ENCODE measurements around the gene TSEN54.
"Not testable (repeated sequence)": the region's sequence is repeated elsewhere in the genome, so short reads cannot be mapped to it uniquely, and the experiment has no call there.

The TSEN54 gene

GRCh38 chr17:75477490-75477862, 38.9 kb upstream of the TSEN54 start:
- not testable (repeated sequence) for H3K27me3 ChIP-seq (ENCODE audit: control insufficient read depth, insufficient read depth, low read length); H3K4me2 ChIP-seq (ENCODE audit: low read length); H3K36me3 ChIP-seq (ENCODE audit: insufficient read depth, low read length); H3K9ac ChIP-seq (ENCODE audit: low read depth, low read length); H3K9me3 ChIP-seq (replicated peaks; ENCODE audit: low read length); H3K4me3 ChIP-seq (ENCODE audit: low read length)
- H3K4me1 ChIP-seq (ENCODE audit: control insufficient read depth, insufficient read depth, low read length): peaks cover 17% of the 10 kb centered on the region

DNA sequence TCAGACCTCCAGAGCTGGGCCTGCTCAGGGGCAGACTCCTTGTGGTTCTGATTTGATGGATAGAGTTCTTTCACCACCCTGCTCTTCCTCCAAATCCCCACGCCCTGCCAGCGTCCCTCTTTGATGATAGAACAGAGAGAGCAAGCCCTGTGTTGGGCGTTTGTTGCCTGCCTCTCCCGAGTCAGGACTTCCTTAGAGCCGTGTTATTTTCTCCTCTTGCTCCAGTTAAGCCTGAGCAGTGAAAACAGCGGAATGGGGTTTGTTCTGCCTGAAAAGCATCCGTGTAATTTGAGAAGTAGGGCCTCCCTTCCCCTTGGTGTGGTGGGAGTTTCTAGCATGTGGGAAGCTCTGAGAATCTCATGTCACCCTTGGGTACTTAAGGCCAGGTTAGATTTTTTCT, 37.8 kb upstream of the TSEN54 start:
- H3K9ac ChIP-seq (ENCODE audit: low read depth, low read length): no peak overlapping the region
- no peak overlapping the region for H3K4me3 ChIP-seq (ENCODE audit: low read length)
- H3K4me2 ChIP-seq (ENCODE audit: low read length): no peak overlapping the region
- peaks cover 17% of the 10 kb centered on the region for H3K4me1 ChIP-seq (ENCODE audit: control insufficient read depth, insufficient read depth, low read length)
- H3K36me3 ChIP-seq (ENCODE audit: insufficient read depth, low read length): no peaks in the 10 kb centered on the region
- no peaks in the 10 kb centered on the region for H3K27me3 ChIP-seq (ENCODE audit: control insufficient read depth, insufficient read depth, low read length)
- no peaks in the 10 kb centered on the region for H3K9me3 ChIP-seq (replicated peaks; ENCODE audit: low read length)

DNA sequence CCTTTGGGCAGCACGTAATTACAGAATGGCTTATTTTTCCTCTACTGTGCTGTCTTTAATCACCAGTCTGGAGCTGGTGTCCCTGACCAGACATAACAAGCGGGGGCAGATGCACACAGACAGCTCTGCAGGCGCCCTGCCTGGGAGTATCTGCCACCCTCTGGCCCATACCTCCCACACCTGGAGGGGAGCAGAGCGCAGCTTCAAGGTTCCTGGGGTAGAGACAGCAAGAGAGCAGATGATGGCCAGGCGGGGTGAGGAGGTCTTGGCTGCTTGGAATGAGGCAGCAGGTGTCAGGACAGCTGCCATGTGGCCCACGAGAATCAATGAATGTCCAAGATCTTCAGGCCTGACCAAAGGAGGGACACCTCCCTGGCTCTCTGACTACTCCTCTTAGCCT, 36.0 kb upstream of the TSEN54 start:
- H3K27me3 ChIP-seq (ENCODE audit: control insufficient read depth, insufficient read depth, low read length): no peaks in the 10 kb centered on the region
- H3K4me3 ChIP-seq (ENCODE audit: low read length): no peak overlapping the region
- H3K4me1 ChIP-seq (ENCODE audit: control insufficient read depth, insufficient read depth, low read length): peaks cover 16% of the 10 kb centered on the region
- H3K9ac ChIP-seq (ENCODE audit: low read depth, low read length): no peak overlapping the region
- no peak overlapping the region for H3K4me2 ChIP-seq (ENCODE audit: low read length)
- no peaks in the 10 kb centered on the region for H3K9me3 ChIP-seq (replicated peaks; ENCODE audit: low read length)
- H3K36me3 ChIP-seq (ENCODE audit: insufficient read depth, low read length): no peaks in the 10 kb centered on the region

DNA sequence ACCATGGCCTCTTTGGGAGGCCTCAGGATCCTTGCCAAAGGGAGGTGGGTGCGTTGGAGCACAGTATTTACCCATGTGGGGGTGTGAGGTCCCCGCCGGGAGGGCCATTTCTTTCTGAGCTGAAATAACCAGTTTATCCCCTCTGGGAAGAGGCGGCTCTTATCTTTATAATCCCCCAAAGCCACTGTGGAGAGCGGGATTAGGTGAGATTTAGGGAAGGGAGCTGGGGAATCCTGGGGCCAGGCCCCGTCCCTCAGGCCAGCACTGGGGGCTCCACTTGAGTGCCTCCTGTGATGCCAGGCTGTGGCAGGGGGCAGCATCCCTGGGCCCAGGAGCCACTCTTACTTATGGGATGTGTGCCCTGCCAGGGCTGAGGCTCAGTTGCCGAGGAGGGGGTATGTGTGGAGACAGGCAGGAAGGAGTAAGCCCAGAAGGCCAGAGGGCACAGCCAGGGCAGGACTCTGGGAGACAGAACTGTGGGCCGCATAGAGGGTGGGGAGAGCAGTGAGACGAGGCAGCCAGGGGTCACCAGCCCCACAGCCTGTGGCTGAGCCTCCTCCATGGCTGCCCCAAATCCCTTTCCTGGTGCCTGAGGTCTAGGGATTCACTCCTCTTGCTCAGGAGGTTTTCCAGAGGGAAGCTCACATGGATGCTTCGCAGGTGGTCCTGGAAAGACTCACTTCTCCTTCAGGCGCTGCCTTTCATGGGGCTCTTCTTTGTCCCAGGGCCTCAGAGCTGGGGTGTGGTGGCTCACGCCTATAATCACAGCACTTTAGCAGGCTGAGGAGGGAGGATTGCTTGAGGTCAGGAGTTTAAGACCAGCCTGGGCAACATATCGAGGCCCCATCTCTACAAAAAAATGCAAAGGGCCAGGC, 34.9 kb upstream of the TSEN54 start:
- Histone ChIP-seq H3K4me3 (ENCODE audit: low read length) (no peak overlapping the region), H3K4me1 (ENCODE audit: control insufficient read depth, insufficient read depth, low read length) (peaks cover 5% of the 10 kb centered on the region), H3K27me3 (ENCODE audit: control insufficient read depth, insufficient read depth, low read length) (no peaks in the 10 kb centered on the region), H3K9ac (ENCODE audit: low read depth, low read length) (no peak overlapping the region), H3K4me2 (ENCODE audit: low read length) (no peak overlapping the region), H3K9me3 (replicated peaks; ENCODE audit: low read length) (no peaks in the 10 kb centered on the region), H3K36me3 (ENCODE audit: insufficient read depth, low read length) (no peaks in the 10 kb centered on the region)

GRCh38 chr17:75482098-75482942, 34.0 kb upstream of the TSEN54 start:
- no peaks in the 10 kb centered on the region for H3K36me3 ChIP-seq (ENCODE audit: insufficient read depth, low read length)
- no peak overlapping the region for H3K9ac ChIP-seq (ENCODE audit: low read depth, low read length)

DNA sequence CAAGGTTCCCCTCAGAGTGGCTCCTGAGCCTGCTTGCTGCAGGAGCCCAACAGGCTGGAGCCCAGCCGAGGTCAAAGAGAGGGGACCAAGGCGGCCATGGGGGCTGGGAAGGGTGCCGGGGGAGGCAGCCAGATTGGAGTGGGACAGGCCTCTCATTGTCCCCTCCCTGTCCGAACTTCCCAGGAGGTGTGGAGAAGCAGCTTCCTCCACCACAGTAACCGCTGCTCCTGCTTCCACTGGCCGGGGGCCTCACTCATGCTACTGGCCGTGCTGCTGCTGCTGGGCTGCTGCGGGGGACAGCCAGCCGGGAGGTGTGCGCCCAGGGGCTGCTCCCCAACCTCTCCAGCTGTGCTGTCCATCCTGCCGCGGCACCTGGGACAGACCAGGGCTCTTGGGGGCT, 30.6 kb upstream of the TSEN54 start:
- Histone ChIP-seq H3K36me3 (ENCODE audit: insufficient read depth, low read length) (no peaks in the 10 kb centered on the region), H3K9me3 (replicated peaks; ENCODE audit: low read length) (no peaks in the 10 kb centered on the region), H3K27me3 (ENCODE audit: control insufficient read depth, insufficient read depth, low read length) (no peaks in the 10 kb centered on the region), H3K9ac (ENCODE audit: low read depth, low read length) (no peak overlapping the region), H3K4me1 (ENCODE audit: control insufficient read depth, insufficient read depth, low read length) (no peaks in the 10 kb centered on the region), H3K4me2 (ENCODE audit: low read length) (no peak overlapping the region), H3K4me3 (ENCODE audit: low read length) (no peak overlapping the region)

More at GRCh38 chr17:75482098-75482942, 34.0 kb upstream of the TSEN54 start:
- no peak overlapping the region for H3K4me3 ChIP-seq (ENCODE audit: low read length)
- no peaks in the 10 kb centered on the region for H3K9me3 ChIP-seq (replicated peaks; ENCODE audit: low read length)
- H3K27me3 ChIP-seq (ENCODE audit: control insufficient read depth, insufficient read depth, low read length): no peaks in the 10 kb centered on the region
- no peak overlapping the region for H3K4me2 ChIP-seq (ENCODE audit: low read length)
- no peaks in the 10 kb centered on the region for H3K4me1 ChIP-seq (ENCODE audit: control insufficient read depth, insufficient read depth, low read length)

- no peak overlapping the region for H3K9ac ChIP-seq (ENCODE audit: low read depth, low read length)
- H3K4me1 ChIP-seq (ENCODE audit: control insufficient read depth, insufficient read depth, low read length): no peaks in the 10 kb centered on the region
- H3K4me2 ChIP-seq (ENCODE audit: low read length): no peak overlapping the region
- H3K9me3 ChIP-seq (replicated peaks; ENCODE audit: low read length): no peaks in the 10 kb centered on the region
- H3K27me3 ChIP-seq (ENCODE audit: control insufficient read depth, insufficient read depth, low read length): no peaks in the 10 kb centered on the region
- peaks cover 3% of the 10 kb centered on the region for H3K36me3 ChIP-seq (ENCODE audit: insufficient read depth, low read length)
- no peak overlapping the region for H3K4me3 ChIP-seq (ENCODE audit: low read length)
Observed at GRCh38 chr17:75486151-75486550, 30.2 kb upstream of the TSEN54 start.

- Histone ChIP-seq H3K27me3 (ENCODE audit: control insufficient read depth, insufficient read depth, low read length) (no peaks in the 10 kb centered on the region), H3K9ac (ENCODE audit: low read depth, low read length) (no peak overlapping the region), H3K36me3 (ENCODE audit: insufficient read depth, low read length) (peaks cover 11% of the 10 kb centered on the region), H3K9me3 (replicated peaks; ENCODE audit: low read length) (no peaks in the 10 kb centered on the region), H3K4me3 (ENCODE audit: low read length) (no peak overlapping the region), H3K4me1 (ENCODE audit: control insufficient read depth, insufficient read depth, low read length) (no peaks in the 10 kb centered on the region), H3K4me2 (ENCODE audit: low read length) (no peak overlapping the region)
Observed at GRCh38 chr17:75486951-75487350, 29.4 kb upstream of the TSEN54 start.

- Histone ChIP-seq H3K4me1 (ENCODE audit: control insufficient read depth, insufficient read depth, low read length) (no peaks in the 10 kb centered on the region), H3K4me3 (ENCODE audit: low read length) (no peak overlapping the region), H3K4me2 (ENCODE audit: low read length) (no peak overlapping the region), H3K9me3 (replicated peaks; ENCODE audit: low read length) (no peaks in the 10 kb centered on the region), H3K27me3 (ENCODE audit: control insufficient read depth, insufficient read depth, low read length) (no peaks in the 10 kb centered on the region), H3K36me3 (ENCODE audit: insufficient read depth, low read length) (peaks cover 13% of the 10 kb centered on the region), H3K9ac (ENCODE audit: low read depth, low read length) (no peak overlapping the region)
Observed at GRCh38 chr17:75487351-75488070, 28.8 kb upstream of the TSEN54 start.

DNA sequence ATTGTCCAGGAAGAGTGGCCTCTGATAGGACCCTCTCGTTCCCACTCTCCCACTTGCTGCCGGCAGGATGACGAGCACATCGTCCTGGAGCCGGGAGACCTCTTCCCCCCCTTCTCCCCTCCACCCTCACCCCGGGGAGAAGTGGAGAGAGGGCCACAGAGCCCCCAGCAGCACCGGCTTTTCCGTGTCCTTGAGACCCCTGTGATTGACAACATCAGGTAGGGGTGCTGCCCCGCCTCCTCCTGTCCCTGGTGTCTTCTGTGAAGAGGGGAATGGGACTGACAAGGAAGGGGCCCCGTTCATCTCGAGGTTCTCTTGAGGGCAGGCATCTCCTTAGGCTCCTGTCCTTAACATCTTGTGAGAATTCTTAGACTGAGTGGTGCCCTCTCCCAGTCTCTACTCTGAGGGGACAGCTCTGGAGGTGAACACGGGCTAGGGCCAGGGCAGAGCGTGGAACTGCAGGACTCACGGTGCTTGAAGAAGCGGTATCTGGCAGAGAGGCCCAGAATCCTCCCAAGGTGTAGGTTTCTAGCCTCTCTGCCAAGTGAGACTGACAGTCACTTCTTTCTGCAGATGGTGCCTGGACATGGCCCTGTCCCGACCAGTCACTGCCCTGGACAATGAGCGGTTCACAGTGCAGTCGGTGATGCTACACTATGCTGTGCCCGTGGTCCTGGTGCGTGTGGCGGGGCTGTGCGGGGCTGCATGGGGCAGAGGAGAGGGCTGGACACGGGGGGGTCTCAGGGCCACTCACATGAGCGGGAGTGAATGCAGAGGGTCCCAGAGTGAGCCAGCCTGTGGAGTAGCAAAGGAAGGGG, 27.4 kb upstream of the TSEN54 start:
- H3K9ac ChIP-seq (ENCODE audit: low read depth, low read length): no peak overlapping the region
- no peak overlapping the region for H3K4me2 ChIP-seq (ENCODE audit: low read length)
- no peaks in the 10 kb centered on the region for H3K9me3 ChIP-seq (replicated peaks; ENCODE audit: low read length)
- H3K36me3 ChIP-seq (ENCODE audit: insufficient read depth, low read length): peaks cover 27% of the 10 kb centered on the region
- H3K27me3 ChIP-seq (ENCODE audit: control insufficient read depth, insufficient read depth, low read length): no peaks in the 10 kb centered on the region
- no peaks in the 10 kb centered on the region for H3K4me1 ChIP-seq (ENCODE audit: control insufficient read depth, insufficient read depth, low read length)
- no peak overlapping the region for H3K4me3 ChIP-seq (ENCODE audit: low read length)

All from skeletal muscle satellite cell (primary cell).